GM18526 (cell line): Measurements from ENCODE around the gene ISX.

Experiments used
- POLR2A ChIP-seq: IDR thresholded peaks from 3 replicates; pipeline ENCODE4 v1.6.1; 2011; ENCODE audit not compliant: insufficient read length; ENCODE audit errors: extremely low read depth

ISX gene

DNA sequence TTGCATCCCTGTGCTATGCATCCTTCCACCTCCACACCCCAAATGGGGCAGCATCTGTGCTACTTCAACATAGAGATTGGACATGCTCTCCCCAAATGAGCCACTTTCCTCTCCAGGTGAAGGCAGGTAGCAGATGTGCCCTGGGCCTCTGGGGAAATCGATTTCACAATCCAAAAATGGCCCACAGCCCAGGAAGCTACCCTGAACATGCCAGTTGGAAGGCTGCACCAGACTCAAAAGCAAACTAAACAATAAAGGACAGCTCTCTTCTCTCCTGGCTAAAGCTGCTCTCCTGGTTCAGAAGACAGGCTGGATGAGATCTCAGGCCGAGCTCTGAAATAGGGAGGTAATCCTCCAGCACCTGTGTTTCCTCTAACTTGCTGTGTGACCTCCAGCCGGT lies 19.7 kb downstream of the ISX start:
- no peak for TF ChIP-seq POLR2A

GRCh38 chr22:35089139-35089538 lies 23.2 kb downstream of the ISX start:
- TF ChIP-seq POLR2A: no peak

DNA sequence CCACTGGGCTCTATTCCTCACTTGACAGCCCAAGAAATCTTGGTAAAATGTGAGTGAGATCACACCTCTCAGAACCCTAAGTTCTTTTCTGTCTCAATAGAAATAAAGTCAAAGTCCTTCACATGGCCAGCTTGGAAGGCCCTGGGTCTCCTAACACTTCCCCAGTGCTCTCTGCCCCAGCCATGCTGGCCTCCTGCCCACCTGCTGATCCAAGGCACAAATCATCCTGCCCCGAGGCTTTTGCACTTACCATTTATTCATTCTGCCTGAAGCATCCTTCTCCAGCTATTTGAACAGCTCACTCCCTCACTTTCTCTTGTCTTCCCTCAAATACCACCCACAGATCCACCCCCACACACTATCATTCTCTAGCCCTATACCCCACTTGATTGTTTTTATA lies 26.4 kb downstream of the ISX start:
- TF ChIP-seq POLR2A: no peak

DNA sequence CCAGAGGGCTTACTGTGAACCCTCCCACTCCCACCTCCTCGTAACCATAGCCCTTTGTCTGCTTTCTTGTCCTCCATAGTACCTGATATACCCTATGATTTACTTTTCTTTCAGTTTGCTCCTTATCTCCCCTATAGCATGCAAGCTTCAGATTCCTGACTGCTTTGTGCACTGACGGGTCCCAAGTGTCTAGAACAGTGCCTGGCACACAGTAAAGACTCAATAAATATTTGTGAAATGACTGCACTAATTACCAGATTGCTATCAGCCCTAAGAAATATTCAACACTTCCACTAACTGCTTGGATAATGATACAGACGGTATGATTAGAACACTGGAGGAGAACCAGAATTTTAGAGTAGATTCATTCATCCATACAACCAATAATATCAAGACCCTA lies 33.0 kb downstream of the ISX start:
- TF ChIP-seq POLR2A: no peak

DNA sequence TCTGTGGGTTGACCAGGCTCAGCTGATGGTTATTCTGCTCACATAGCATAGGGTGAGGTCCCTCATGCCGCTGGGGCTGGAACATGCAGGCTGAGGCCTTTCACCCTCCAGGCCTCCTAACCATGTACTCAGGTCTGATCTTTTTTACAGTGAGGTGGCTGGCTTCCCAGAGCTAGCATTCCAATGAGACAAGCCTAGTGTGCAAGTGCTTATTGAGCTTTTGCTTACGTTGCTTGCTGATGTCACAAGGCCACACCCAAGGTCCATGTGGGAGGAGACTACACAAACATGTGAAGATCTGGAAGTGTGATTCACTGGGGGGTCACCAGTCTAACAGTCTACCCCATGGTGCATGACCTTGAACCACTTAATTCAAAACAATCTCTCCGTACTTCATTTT lies 33.9 kb downstream of the ISX start:
- TF ChIP-seq POLR2A: no peak

DNA sequence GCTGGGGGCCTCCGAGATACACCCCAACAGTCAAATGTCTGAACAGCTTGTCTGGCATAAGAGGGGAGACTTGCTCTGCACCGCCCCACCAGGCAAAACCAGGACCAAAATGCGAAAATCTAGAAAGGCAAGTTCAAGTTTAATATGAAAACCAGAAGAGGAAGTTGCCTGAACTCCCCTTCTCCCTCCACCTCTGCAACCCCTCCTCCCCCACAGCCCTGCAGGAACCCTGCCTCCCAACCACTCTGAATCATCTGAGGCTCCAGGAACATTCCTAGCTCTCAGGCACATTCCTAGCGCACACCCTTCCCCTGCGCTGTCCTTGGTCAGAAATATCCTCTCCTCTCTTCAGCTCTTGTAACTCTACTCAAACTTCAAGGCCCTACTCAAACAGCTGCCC lies 36.7 kb downstream of the ISX start:
- TF ChIP-seq POLR2A: no peak

DNA sequence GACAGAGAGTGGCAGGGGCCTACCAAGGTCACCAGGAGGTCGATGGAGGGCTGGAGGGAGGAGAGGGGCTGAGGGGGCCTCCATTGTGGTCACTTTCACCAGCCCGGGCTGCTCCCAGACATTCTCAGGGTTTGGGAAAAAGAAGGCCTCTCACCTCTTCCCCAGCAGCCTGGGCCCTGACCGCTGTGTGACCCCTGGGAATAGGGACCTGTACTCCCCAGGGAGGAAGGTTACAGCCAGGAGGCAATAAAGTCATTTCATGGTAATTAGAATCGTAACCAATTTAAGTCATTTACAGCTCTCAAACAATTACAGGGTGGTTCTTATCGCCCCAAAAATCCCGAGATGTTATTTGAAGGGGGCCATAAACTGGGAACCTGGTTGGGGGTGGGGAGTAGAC lies 37.8 kb downstream of the ISX start:
- TF ChIP-seq POLR2A: no peak

DNA sequence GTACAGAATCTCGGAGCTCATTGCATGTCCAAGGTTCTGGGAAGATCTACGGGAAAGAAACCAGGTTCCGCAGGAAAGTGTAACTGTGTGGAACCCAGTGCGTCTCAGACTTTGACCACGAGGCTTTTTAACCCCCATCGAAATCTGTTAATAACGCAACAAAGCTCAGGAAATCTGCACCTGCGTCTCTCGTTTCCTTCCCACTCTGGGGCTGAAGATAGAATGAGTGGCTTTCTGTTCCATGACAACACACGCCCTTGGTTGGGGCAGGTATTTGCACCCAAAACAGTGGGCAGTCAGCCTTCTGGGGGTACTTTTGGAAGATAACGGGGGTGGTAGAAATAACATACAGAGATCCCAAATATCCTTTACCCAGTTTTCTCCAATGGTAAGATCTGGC lies 38.5 kb downstream of the ISX start:
- no peak for TF ChIP-seq POLR2A

GRCh38 chr22:35109616-35110015 lies 43.7 kb downstream of the ISX start:
- no peak for TF ChIP-seq POLR2A

DNA sequence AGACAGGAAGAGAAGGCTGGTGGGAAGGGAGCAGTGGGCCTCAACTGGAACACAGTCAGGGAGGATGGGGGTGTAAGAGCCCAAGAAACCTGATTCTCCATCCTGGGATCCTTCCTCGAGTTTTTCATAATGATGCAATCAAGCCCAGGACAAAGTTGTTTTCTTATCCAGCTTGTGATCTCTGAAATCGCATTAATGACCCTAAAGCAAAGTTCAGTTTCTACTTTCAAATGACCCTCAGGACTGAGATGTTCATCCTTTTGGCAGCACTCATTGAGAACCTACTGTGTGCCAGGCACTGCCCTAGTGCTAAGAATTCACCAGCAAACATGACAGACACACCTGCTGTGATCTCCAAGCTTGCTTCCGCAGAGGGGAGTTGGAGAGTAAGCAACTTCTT lies 45.3 kb downstream of the ISX start:
- TF ChIP-seq POLR2A: no peak

DNA sequence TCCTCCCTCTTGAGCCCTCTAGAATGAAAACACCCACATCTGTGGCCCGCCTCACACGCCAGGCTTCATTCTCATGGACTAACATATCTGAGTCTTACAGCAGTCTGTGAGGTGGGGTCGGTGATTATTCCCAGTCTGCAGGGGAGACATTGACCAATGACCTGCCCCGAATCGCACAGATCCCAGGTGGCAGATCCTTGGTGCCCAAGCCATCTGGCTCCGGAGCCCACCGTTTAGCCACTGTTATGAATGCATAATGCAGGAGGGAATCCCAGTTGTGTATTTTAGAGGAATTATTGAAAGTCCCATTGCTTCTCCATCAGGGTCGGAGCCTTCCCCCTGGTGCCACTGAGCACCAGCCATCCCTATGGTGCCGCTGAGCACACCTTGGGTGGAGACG lies 47.4 kb downstream of the ISX start:
- no peak for TF ChIP-seq POLR2A

GRCh38 chr22:35114131-35114980 lies 48.4 kb downstream of the ISX start:
- no peak for TF ChIP-seq POLR2A

GRCh38 chr22:35115515-35115914 lies 49.6 kb downstream of the ISX start:
- TF ChIP-seq POLR2A: no peak

- no peak for TF ChIP-seq POLR2A
Observed at GRCh38 chr22:35116269-35116668, 50.3 kb downstream of the ISX start.

DNA sequence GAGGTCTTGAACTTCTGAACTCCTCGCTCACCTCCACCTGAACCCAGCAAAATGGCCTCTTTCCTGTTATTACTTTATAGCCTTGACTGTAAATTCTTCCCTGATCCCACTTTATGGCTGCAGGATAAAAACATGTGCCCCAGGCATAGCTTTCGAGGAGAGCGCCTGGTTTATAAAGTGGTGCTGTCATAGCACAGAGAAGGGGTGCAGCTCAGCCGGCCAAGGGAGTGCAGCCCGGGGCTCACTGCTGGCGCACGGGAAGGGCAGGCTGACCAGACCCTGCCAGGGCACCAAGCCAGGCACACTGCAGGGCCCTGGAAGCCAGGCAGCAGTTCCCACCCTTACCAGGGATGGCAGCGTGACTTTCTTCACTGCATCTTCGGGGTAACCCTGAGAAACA lies 50.9 kb downstream of the ISX start:
- TF ChIP-seq POLR2A: no peak

DNA sequence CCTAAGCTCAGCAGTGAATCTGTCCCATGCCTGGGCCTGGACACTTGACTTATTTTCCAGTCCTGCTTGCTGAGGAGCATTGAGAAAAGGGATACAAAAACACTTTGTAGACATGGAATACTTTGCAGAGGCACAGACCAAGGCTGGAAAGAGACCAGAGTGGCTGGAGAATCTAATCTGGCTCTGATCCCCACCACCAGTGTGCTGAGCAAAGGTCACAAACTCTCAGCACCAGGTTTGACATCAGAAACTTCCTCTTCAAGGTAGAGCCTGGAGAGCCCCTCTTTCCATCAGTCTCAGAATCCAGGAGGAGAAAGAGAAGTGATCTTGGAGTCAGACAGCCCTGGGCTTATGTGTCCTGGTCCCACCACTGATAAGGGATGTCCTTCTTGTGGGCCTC lies 53.5 kb downstream of the ISX start:
- TF ChIP-seq POLR2A: no peak

DNA sequence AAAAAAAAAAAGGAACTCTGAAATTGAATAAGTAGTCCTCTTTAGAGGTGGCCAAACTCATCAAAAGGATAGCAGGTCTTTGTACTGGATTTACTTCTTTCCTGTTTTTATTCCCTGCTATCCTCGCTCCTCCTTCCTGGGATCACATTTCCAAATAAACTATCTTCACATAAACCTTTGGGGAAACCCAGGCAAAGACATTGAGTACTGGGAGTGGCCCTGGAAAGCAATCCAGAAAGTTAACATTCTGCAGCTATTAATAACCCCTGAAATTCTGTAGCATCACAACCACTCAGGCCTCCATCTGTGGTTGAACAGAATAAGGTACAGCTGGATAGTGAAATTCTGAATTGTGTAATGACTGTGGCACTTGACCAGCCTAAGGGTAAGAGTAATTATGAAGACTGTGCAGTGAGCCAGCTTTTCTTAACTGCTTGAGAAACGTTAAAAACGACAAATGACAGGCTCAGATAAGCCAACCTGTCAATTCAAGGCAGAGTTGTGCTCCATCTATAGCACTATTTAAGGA lies 58.8 kb downstream of the ISX start:
- TF ChIP-seq POLR2A: no peak

GRCh38 chr22:35126993-35127392 lies 61.0 kb downstream of the ISX start:
- no peak for TF ChIP-seq POLR2A

GRCh38 chr22:35128637-35129036 lies 62.7 kb downstream of the ISX start:
- no peak for TF ChIP-seq POLR2A
